Duodenal mucosa (tissue), 2 donors: ENCODE results near the gene ZNF536.

ENCODE experiments used
- H3K27ac ChIP-seq: one replicate; pipeline ENCODE4 v1.7.0; 2013; ENCODE audit warnings: low read depth, low read length
- H3K27me3 ChIP-seq, 2 donors: one replicate each; pipeline ENCODE4 v1.7.0; 2013; ENCODE audit warnings: low read length in 2 of 2, control low read depth in 1 of 2; ENCODE audit not compliant: insufficient read depth in 2 of 2, control insufficient read depth in 1 of 2
- H3K36me3 ChIP-seq, 2 donors: one replicate each; pipeline ENCODE4 v1.7.0; 2013; ENCODE audit warnings: low read length in 2 of 2, control low read depth in 1 of 2; ENCODE audit not compliant: insufficient read depth in 2 of 2, control insufficient read depth in 1 of 2
- H3K4me1 ChIP-seq, 2 donors: one replicate each; pipeline ENCODE4 v1.7.0; 2013; ENCODE audit warnings: low read length in 2 of 2, control low read depth in 1 of 2; ENCODE audit not compliant: insufficient read depth in 2 of 2, control insufficient read depth in 1 of 2
- H3K4me3 ChIP-seq, 2 donors: one replicate each; pipeline ENCODE4 v1.7.0; 2013; ENCODE audit warnings: low read length in 2 of 2, low read depth in 1 of 2
- H3K9ac ChIP-seq, 2 donors: one replicate each; pipeline ENCODE4 v1.7.0; 2013; ENCODE audit warnings: low read length in 2 of 2, low read depth in 1 of 2
- H3K9me3 ChIP-seq, 2 donors: one replicate each; pipeline ENCODE4 v1.7.0; 2013; ENCODE audit warnings: low read length in 2 of 2, control low read depth in 1 of 2; ENCODE audit not compliant: control insufficient read depth in 1 of 2

Gene ZNF536

DNA sequence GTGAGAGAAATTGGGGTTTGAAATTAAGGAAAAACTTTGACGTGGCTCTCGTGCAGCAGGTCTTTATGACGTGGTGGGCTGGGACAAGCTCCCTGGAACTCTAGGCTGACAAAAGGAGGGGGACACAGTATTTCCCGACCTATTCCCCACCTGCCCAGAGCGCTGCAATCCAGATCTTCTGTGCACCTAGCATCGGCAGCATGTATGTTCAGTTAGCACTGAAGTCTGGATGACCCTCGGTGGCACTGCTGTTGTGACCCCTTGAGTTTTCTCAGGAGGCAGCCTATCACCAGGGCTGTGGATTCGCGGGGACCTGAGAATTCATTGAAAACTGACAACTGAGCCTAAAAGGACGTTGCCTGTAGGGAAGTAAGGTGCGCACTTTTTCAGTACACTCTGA, 9.1 kb upstream of the ZNF536 start:
- Histone ChIP-seq H3K27me3 (peaks cover 0 to 8% of the 10 kb centered on the region in 2 donors), H3K4me3 (no peak overlapping the region), H3K27ac (no peak overlapping the region), H3K9ac (no peak overlapping the region), H3K9me3 (no peaks in the 10 kb centered on the region), H3K36me3 (no peaks in the 10 kb centered on the region), H3K4me1 (no peaks in the 10 kb centered on the region)

DNA sequence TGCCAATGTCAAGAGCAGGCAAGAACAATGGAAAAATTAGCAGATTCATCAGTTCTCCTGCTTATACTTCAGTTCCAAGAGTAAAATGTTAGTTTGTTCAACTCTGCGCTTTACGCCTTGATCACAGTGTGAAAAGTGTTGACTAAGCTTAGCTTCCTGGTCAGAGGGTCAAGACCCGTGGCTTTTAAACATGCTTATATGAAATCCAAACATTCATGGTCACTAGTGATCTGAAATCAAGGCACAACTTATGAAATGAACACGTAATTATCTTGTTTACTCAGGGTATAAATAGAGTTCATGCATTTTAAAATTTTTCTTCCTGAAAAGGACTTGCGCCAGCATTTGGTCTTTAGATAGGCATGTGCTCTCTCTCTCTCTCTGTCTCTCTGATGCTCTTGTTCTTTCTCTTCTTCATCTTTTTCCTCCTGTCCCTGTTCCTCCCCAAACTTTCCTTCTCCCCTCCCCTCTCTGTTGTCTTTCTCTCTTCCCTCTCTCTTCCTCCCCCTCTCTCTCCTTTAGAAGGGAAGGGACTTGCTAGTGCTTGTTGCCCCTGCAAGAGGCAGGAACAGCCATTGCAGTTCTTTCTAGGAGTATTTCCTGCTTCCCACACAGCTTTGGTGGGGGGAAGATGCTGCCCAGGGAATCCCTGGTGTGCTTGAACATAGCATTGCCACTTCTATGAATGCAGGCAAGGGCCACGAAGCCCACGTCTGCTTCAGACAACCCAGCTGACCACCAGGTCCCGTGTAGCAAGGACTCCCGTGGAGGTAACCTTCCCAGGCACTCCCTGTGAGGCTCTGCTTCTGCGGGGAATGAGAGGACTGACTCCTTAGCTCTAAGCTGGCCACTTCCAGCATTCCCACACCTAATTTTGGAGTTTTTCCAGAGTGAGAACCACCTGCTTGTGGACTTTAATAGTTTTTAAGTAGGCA, 7.1 kb upstream of the ZNF536 start:
- no peak overlapping the region for H3K9ac ChIP-seq
- no peak overlapping the region for H3K4me3 ChIP-seq
- H3K4me1 ChIP-seq: no peaks in the 10 kb centered on the region
- no peaks in the 10 kb centered on the region for H3K27me3 ChIP-seq
- no peaks in the 10 kb centered on the region for H3K36me3 ChIP-seq
- H3K9me3 ChIP-seq: no peaks in the 10 kb centered on the region
- H3K27ac ChIP-seq: no peak overlapping the region

DNA sequence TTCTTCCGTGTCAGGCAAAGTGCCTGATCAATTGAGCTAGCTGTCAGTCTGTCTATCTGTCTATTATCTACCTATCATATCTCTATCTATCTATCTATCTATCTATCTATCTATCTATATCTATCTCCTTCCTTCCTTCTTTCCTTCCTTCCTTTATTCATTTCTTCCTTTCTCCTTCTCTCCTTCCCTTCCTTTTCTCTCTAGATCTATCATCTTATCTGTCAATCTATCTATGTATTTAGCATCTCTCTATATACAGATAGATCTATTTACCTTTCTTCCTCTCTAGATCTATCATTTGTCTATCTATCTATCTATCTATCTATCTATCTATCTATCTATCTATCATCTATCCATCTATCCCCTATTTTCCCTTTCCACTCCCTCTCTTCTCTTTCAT, 5.9 kb upstream of the ZNF536 start:
- no peaks in the 10 kb centered on the region for H3K9me3 ChIP-seq
- H3K4me3 ChIP-seq: no peak overlapping the region
- H3K36me3 ChIP-seq: no peaks in the 10 kb centered on the region
- H3K27me3 ChIP-seq: no peaks in the 10 kb centered on the region
- H3K9ac ChIP-seq: no peak overlapping the region
- H3K27ac ChIP-seq: no peak overlapping the region
- H3K4me1 ChIP-seq: no peaks in the 10 kb centered on the region

DNA sequence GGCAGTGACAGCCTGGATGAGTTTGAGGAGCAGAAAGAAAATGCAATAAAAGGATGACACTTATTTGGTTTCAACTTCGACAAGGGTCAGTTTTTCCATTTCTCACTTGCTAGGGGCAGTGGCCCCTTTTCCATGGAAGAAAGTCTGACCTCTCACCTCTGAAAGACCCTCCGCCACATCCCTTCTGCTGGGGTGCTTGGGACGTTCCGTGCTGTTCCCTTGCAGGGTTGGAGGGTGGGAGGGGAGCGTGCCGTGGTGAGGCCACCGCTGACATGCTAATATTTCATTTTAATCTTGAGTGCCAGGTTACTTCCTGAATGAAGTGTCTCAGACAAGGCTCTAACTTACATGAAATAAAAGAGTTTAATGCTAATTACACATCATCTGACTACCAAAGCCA, 5.2 kb upstream of the ZNF536 start:
- Histone ChIP-seq H3K27me3 (no peaks in the 10 kb centered on the region), H3K9me3 (no peaks in the 10 kb centered on the region)

DNA sequence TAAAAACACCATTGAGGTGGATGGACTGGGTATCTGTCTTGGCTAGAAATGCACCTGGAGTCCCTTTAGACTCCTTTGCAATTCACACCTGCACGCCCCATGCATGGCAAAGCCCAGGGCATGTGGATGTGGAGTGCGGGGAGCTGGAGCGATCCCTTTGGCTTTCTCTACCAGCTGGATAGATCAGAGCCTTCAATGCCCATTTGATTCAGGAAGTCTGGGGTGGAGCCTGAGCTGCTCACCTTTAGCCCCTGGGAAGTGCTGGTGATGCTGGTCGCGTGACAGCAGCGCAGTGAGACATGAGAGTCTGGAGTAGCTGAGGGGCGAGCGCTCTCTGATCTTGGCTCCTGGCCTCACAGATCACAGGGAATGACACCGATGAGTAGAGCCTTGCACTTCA, 4.8 kb upstream of the ZNF536 start:
- H3K27me3 ChIP-seq: no peaks in the 10 kb centered on the region
- H3K27ac ChIP-seq: no peak overlapping the region
- H3K36me3 ChIP-seq: no peaks in the 10 kb centered on the region
- H3K9ac ChIP-seq: no peak overlapping the region
- H3K4me3 ChIP-seq: no peak overlapping the region
- H3K4me1 ChIP-seq: no peaks in the 10 kb centered on the region
- no peaks in the 10 kb centered on the region for H3K9me3 ChIP-seq

More for the DNA sequence above, 5.2 kb upstream of the ZNF536 start:
- Histone ChIP-seq H3K27ac (no peak overlapping the region), H3K4me1 (no peaks in the 10 kb centered on the region), H3K36me3 (no peaks in the 10 kb centered on the region), H3K4me3 (no peak overlapping the region), H3K9ac (no peak overlapping the region)

DNA sequence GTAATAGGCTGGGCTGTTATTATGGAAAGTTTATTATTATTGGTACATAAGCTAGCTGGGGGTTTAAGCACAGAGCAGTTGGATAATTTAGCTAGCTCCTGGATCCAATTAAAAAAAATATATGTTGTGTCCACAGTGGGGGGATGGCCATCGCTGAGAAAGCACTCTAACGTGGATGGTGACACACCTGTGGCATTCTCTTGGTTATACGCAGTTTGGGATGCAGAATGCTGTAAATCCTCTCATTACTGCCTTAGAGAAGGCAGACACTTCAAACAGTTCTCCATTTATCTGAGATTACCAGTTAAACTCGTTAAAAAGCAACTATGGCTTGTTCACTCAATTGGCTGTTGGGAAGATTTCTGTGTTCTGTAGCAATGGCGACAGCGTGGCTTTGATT, 2.4 kb upstream of the ZNF536 start:
- Histone ChIP-seq H3K27me3 (peaks cover 5% of the 10 kb centered on the region in 2 donors), H3K4me1 (no peaks in the 10 kb centered on the region), H3K9me3 (no peaks in the 10 kb centered on the region), H3K36me3 (no peaks in the 10 kb centered on the region), H3K9ac (no peak overlapping the region), H3K27ac (no peak overlapping the region), H3K4me3 (no peak overlapping the region)

DNA sequence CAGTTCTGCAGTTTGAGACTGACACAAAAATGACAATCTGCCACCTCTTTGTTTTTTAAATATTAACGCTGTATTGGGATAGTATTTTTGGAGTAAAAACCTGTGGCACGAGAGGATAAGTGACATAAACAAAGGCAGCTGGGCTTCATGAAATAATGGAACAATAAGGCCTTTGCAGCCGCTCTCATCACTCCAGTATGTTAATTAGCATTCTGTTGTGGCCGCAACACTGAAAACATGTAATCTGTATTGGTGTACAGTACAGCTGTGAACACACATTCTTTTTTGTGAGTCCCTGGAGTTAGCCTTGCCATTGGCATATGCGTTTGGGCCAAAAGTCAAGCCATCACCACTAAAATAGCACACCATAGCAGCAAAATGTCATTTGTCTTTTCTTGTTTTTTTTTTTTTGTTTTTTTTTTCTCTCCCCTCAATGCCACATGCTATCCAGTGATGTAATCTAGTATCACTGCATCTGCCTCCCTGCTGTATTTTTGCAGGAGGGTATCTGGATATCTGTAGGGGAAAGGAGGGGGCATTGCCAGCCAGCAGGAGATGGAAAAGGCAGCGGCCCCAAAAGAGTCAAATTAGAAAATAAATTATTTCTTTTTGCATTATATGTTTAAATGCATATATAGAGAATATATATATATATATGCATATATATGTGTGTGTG, 885 bp upstream of the ZNF536 start:
- peaks cover 16% of the 10 kb centered on the region in 2 donors for H3K27me3 ChIP-seq
- no peak overlapping the region for H3K4me3 ChIP-seq
- H3K4me1 ChIP-seq: no peaks in the 10 kb centered on the region
- no peak overlapping the region for H3K9ac ChIP-seq
- no peak overlapping the region for H3K27ac ChIP-seq
- H3K36me3 ChIP-seq: no peaks in the 10 kb centered on the region
- no peaks in the 10 kb centered on the region for H3K9me3 ChIP-seq

DNA sequence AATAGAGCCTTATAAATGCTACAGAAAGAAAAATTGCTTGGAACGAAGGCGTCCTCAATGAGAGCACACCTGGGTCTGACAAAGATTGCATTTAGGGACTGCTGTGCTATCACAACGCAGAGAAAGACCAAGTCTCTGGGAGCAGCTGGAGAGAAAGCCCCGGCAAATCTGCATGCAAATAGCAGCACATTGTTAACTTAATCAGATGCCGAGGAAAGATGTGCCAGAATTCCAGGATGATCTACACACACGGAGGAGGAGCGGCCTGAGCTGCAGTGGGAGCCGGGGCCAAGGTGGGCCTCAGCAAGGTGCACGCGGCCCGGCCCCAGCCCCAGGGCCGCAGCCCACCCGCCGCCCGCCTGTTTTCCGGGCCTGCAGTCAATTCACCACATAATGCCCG, 1.4 kb downstream of the ZNF536 start:
- Histone ChIP-seq H3K9me3 (no peaks in the 10 kb centered on the region), H3K27ac (no peak overlapping the region), H3K36me3 (no peaks in the 10 kb centered on the region), H3K27me3 (peaks cover 16 to 17% of the 10 kb centered on the region in 2 donors), H3K4me1 (no peaks in the 10 kb centered on the region), H3K9ac (no peak overlapping the region), H3K4me3 (no peak overlapping the region)

DNA sequence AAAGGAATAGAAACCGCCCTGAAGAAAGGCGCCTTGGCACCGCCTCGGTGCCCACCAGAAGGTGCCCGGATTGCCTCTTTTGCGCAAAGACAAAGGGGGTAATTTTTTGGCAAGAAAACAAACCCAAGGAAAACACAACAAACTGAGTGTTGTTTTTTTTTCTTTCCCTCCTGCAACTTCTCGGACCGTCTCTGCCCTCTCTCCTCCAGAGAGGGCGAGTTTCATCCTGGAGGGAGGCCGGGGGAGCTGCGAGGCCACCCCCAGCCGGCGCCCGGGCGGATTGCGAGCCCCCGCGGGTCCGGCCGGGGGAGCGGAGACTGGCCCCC, 2.3 kb downstream of the ZNF536 start:
- H3K4me3 ChIP-seq: no peak overlapping the region
- H3K9ac ChIP-seq: no peak overlapping the region
- no peaks in the 10 kb centered on the region for H3K36me3 ChIP-seq
- no peaks in the 10 kb centered on the region for H3K4me1 ChIP-seq
- no peaks in the 10 kb centered on the region for H3K9me3 ChIP-seq
- peaks cover 16 to 17% of the 10 kb centered on the region in 2 donors for H3K27me3 ChIP-seq
- no peak overlapping the region for H3K27ac ChIP-seq

DNA sequence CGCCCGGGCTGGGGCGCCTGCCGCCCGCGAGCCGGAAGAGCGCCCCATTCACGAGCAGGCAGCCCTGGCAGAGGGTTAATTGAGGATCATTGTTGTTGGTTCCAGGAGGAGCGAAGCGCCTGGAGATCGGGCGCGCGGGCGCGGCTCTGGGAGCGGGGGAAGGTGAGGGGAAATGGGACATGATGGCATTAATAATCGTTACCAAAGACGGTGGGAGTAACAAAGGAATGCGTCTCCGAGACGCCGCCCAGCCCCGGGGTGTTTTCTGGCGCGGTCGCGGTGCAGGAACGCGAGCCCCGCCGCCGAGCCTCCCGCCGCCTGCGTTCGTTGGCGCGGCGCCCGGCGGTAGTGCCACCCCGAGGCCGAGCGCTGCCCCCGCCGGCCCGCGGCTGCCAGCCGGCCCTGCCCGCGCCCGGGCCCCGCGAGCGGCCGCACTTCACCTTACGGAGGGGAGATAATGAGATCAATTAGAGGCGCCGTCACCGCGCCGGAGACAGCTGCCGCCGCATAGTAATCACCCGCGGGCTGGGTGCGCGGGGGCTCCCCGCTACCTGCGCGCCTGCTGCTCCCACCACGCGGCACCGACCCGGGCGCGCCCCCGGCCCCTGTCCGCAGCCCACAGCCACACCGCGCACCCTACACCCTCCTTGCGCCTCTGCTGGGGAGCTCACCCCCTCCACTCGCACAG, 2.8 kb downstream of the ZNF536 start:
- Histone ChIP-seq H3K36me3 (no peaks in the 10 kb centered on the region), H3K27ac (no peak overlapping the region), H3K9me3 (no peaks in the 10 kb centered on the region), H3K9ac (no peak overlapping the region), H3K27me3 (peaks cover 16 to 17% of the 10 kb centered on the region in 2 donors), H3K4me3 (no peak overlapping the region), H3K4me1 (no peaks in the 10 kb centered on the region)
